ENCODE measurements around the gene ZNF688.
A peak's percentile ranks its signal among the peaks of the same experiment; 100 is the strongest.
"Not testable (repeated sequence)": the region's sequence is repeated elsewhere in the genome, so short reads cannot be mapped to it uniquely, and the experiment has no call there.

ZNF688 gene

GRCh38 chr16:30571445-30572322 lies at the start of gene ZNF688:
Gene ZNF688, minus strand, starts transcription at chr16:30571714. Its CDS starts 85 bp downstream, at chr16:30571629.
- DNase-seq: peak; percentile 98

- peak; percentile 41 for DNase-seq
Observed at GRCh38 chr16:30620169-30620568, 48.7 kb upstream of the ZNF688 start.

GRCh38 chr16:30619638-30620037 lies 48.1 kb upstream of the ZNF688 start:
- DNase-seq: peak; percentile 15

- DNase-seq: no peak
Observed at GRCh38 chr16:30619202-30619601, 47.7 kb upstream of the ZNF688 start.

GRCh38 chr16:30615358-30616091 lies 44.0 kb upstream of the ZNF688 start:
- DNase-seq: peak; percentile 93

- peak; percentile 98 for DNase-seq
Observed at GRCh38 chr16:30609926-30610839, 38.7 kb upstream of the ZNF688 start, which contains the start of gene ZNF689. Gene ZNF689, minus strand, starts transcription at chr16:30610389. Its CDS starts 348 bp downstream, at chr16:30610041.

GRCh38 chr16:30609002-30609925 lies 37.8 kb upstream of the ZNF688 start:
- DNase-seq: peak; percentile 72

- DNase-seq: no peak
Observed at GRCh38 chr16:30606004-30606403, 34.5 kb upstream of the ZNF688 start.

- DNase-seq: no peak
Observed at GRCh38 chr16:30605158-30605557, 33.6 kb upstream of the ZNF688 start.

- DNase-seq: no peak
Observed at GRCh38 chr16:30604316-30604947, 32.9 kb upstream of the ZNF688 start.

- no peak for DNase-seq
Observed at GRCh38 chr16:30603945-30604315, 32.4 kb upstream of the ZNF688 start.

- DNase-seq: no peak
Observed at GRCh38 chr16:30602616-30603277, 31.2 kb upstream of the ZNF688 start.

GRCh38 chr16:30601966-30602365 lies 30.5 kb upstream of the ZNF688 start:
- no peak for DNase-seq

GRCh38 chr16:30600929-30601328 lies 29.4 kb upstream of the ZNF688 start:
- no peak for DNase-seq

- no peak for DNase-seq
Observed at GRCh38 chr16:30600215-30600614, 28.7 kb upstream of the ZNF688 start.

- no peak for DNase-seq
Observed at GRCh38 chr16:30592871-30593270, 21.4 kb upstream of the ZNF688 start.

- DNase-seq: not testable (repeated sequence)
Observed at GRCh38 chr16:30590869-30591268, 19.4 kb upstream of the ZNF688 start.

GRCh38 chr16:30589582-30589981 lies 18.1 kb upstream of the ZNF688 start:
- not testable (repeated sequence) for DNase-seq

- DNase-seq: no peak
Observed at GRCh38 chr16:30588651-30589050, 17.1 kb upstream of the ZNF688 start.

GRCh38 chr16:30585400-30586191 lies 14.1 kb upstream of the ZNF688 start, which contains the start of gene ZNF785:
Gene ZNF785, minus strand, starts transcription at chr16:30585697. Its CDS starts 86 bp downstream, at chr16:30585611.
- peak; percentile 100 for DNase-seq
